ENCODE data around the gene SPATA18.

Gene SPATA18

DNA sequence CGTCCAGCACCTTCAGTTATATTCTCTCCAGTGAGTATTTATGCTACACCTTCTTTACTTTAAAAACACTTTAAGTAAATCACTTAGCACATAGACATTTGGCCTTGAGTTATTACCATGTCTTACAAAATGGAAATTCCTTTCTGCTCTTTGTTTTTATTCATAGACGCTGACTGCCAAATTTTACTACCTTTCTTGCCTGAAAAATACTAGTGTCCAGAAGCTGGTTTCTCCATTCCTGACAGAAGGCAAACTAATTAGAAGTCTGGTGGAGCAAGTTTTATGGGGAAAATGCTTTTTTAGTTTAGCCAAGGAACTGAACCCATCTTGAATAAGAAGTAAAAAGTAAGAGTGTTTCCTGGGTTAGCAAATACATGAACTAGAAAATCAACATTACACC, 65.5 kb downstream of the SPATA18 start:
- TF ChIP-seq, protein P1, sequence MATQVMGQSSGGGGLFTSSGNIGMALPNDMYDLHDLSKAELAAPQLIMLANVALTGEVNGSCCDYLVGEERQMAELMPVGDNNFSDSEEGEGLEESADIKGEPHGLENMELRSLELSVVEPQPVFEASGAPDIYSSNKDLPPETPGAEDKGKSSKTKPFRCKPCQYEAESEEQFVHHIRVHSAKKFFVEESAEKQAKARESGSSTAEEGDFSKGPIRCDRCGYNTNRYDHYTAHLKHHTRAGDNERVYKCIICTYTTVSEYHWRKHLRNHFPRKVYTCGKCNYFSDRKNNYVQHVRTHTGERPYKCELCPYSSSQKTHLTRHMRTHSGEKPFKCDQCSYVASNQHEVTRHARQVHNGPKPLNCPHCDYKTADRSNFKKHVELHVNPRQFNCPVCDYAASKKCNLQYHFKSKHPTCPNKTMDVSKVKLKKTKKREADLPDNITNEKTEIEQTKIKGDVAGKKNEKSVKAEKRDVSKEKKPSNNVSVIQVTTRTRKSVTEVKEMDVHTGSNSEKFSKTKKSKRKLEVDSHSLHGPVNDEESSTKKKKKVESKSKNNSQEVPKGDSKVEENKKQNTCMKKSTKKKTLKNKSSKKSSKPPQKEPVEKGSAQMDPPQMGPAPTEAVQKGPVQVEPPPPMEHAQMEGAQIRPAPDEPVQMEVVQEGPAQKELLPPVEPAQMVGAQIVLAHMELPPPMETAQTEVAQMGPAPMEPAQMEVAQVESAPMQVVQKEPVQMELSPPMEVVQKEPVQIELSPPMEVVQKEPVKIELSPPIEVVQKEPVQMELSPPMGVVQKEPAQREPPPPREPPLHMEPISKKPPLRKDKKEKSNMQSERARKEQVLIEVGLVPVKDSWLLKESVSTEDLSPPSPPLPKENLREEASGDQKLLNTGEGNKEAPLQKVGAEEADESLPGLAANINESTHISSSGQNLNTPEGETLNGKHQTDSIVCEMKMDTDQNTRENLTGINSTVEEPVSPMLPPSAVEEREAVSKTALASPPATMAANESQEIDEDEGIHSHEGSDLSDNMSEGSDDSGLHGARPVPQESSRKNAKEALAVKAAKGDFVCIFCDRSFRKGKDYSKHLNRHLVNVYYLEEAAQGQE (IDR thresholded peaks at IDR 0.05; ENCODE audit: insufficient replicate concordance, low read depth): no peak
- no peak for TF ChIP-seq POLR2AphosphoS5 (IDR thresholded peaks at IDR 0.05; ENCODE audit: low read depth)
- TF ChIP-seq SPI1 (IDR thresholded peaks at IDR 0.05; ENCODE audit: borderline replicate concordance, low read depth): no peak
- TF ChIP-seq, protein P2, sequence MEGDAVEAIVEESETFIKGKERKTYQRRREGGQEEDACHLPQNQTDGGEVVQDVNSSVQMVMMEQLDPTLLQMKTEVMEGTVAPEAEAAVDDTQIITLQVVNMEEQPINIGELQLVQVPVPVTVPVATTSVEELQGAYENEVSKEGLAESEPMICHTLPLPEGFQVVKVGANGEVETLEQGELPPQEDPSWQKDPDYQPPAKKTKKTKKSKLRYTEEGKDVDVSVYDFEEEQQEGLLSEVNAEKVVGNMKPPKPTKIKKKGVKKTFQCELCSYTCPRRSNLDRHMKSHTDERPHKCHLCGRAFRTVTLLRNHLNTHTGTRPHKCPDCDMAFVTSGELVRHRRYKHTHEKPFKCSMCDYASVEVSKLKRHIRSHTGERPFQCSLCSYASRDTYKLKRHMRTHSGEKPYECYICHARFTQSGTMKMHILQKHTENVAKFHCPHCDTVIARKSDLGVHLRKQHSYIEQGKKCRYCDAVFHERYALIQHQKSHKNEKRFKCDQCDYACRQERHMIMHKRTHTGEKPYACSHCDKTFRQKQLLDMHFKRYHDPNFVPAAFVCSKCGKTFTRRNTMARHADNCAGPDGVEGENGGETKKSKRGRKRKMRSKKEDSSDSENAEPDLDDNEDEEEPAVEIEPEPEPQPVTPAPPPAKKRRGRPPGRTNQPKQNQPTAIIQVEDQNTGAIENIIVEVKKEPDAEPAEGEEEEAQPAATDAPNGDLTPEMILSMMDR (IDR thresholded peaks at IDR 0.05; ENCODE audit: insufficient read depth, low read length): no peak
- no peak for TF ChIP-seq GABPA (IDR thresholded peaks at IDR 0.05; ENCODE audit: low read depth)
- Histone ChIP-seq H3K27me3 (ENCODE audit: insufficient read depth, poor library complexity, severe bottlenecking) (no peaks in the 10 kb centered on the region), H3K4me3 (replicated peaks; ENCODE audit: insufficient read depth, low read length) (no peak overlapping the region), H3K27ac (replicated peaks) (no peak overlapping the region)
- DNase-seq (ENCODE audit: low read depth in 1 of 2, low spot score in 1 of 2): no peak

DNA sequence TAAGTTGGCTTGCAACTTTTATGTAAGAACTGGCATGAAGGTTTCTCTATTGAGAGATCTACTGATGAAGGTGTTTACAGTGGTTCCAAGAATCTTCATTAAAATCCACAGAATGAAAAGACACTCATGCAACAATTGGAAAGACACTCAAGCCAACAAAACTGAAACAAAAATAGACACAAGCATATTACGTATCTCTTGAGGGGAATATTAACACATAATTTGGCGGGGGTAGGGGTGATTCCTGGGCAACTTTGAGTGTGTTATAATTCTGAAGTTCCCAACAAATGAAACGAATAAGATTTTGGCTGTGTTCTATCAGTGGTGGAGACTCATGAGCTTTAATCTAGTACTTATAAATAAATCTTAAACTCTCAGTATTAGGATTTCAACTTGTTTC, 75.1 kb downstream of the SPATA18 start:
- no peak for DNase-seq (ENCODE audit: low read depth in 1 of 2, low spot score in 1 of 2)
- no peak overlapping the region for H3K27ac ChIP-seq (replicated peaks)
- no peak overlapping the region for H3K4me3 ChIP-seq (replicated peaks; ENCODE audit: insufficient read depth, low read length)
- no peaks in the 10 kb centered on the region for H3K27me3 ChIP-seq (ENCODE audit: insufficient read depth, poor library complexity, severe bottlenecking)
- TF ChIP-seq POLR2AphosphoS5 (IDR thresholded peaks at IDR 0.05; ENCODE audit: low read depth) (no peak), GABPA (IDR thresholded peaks at IDR 0.05; ENCODE audit: low read depth) (no peak), SPI1 (IDR thresholded peaks at IDR 0.05; ENCODE audit: borderline replicate concordance, low read depth) (no peak)
- TF ChIP-seq, protein P1 (IDR thresholded peaks at IDR 0.05; ENCODE audit: insufficient replicate concordance, low read depth): no peak
- TF ChIP-seq, protein P2 (IDR thresholded peaks at IDR 0.05; ENCODE audit: insufficient read depth, low read length): no peak

DNA sequence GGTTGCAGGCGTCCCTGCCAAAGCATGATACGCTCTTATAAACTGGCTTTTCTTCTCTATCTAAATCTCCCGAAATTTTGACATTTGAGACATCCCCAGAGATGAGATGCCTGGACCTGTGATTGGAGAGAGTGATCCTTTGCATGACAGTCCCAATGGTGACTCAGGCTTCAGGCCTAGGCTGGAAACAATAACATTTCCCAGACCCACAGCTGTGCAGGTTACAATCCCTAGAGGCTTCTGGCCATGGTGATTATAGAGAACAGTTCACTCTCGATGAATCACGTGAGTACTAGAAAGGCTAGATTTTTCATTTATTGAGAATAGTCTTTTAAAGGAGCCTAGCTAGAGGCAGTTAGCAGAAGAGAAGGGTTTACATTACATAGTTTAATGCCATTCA, 75.9 kb downstream of the SPATA18 start:
- Histone ChIP-seq H3K4me3 (replicated peaks; ENCODE audit: insufficient read depth, low read length) (no peak overlapping the region), H3K27me3 (ENCODE audit: insufficient read depth, poor library complexity, severe bottlenecking) (no peaks in the 10 kb centered on the region), H3K27ac (replicated peaks) (no peak overlapping the region)
- TF ChIP-seq GABPA (IDR thresholded peaks at IDR 0.05; ENCODE audit: low read depth) (no peak), SPI1 (IDR thresholded peaks at IDR 0.05; ENCODE audit: borderline replicate concordance, low read depth) (no peak), POLR2AphosphoS5 (IDR thresholded peaks at IDR 0.05; ENCODE audit: low read depth) (no peak)
- TF ChIP-seq, protein P2 (IDR thresholded peaks at IDR 0.05; ENCODE audit: insufficient read depth, low read length): no peak
- TF ChIP-seq, protein P1 (IDR thresholded peaks at IDR 0.05; ENCODE audit: insufficient replicate concordance, low read depth): no peak
- no peak for DNase-seq (ENCODE audit: low read depth in 1 of 2, low spot score in 1 of 2)

Data from HL-60 (cell line).